Neuronal stem cell (in vitro differentiated cells): ENCODE measurements around the gene CSNK2B.

Source experiments
- DNase-seq: peaks from one replicate; pipeline ENCODE4 v3.0.0-alpha.2; 2013; ENCODE audit warnings: low spot score
- H2AFZ ChIP-seq: one replicate; pipeline ENCODE4 v1.6.1; 2013; ENCODE audit warnings: mild to moderate bottlenecking, low read length, inconsistent platforms
- H2AK5ac ChIP-seq: 2 replicates; pipeline ENCODE4 v1.6.1; 2013; ENCODE audit warnings: low read depth, mild to moderate bottlenecking, inconsistent platforms, low read length, moderate library complexity, mixed read lengths
- H2BK120ac ChIP-seq: 2 replicates; pipeline ENCODE4 v1.6.1; 2013; ENCODE audit warnings: low read depth, mild to moderate bottlenecking, inconsistent platforms, low read length, moderate library complexity, mixed read lengths
- H2BK12ac ChIP-seq: one replicate; pipeline ENCODE4 v1.6.1; 2013; ENCODE audit warnings: low read length, inconsistent platforms
- H2BK15ac ChIP-seq: 2 replicates; pipeline ENCODE4 v1.6.1; 2013; ENCODE audit warnings: mild to moderate bottlenecking, low read length, inconsistent platforms, mixed read lengths
- H2BK5ac ChIP-seq: one replicate; pipeline ENCODE4 v1.6.1; 2013; ENCODE audit warnings: inconsistent platforms, mild to moderate bottlenecking, low read length, moderate library complexity
- H3K14ac ChIP-seq: one replicate; pipeline ENCODE4 v1.6.1; 2013; ENCODE audit warnings: low read length, inconsistent platforms
- H3K18ac ChIP-seq: 2 replicates; pipeline ENCODE4 v1.6.1; 2013; ENCODE audit warnings: low read length, inconsistent platforms
- H3K23ac ChIP-seq: 2 replicates; pipeline ENCODE4 v1.6.1; 2013; ENCODE audit warnings: low read depth, mild to moderate bottlenecking, mixed read lengths, low read length, inconsistent platforms; ENCODE audit not compliant: poor library complexity
- H3K27ac ChIP-seq: replicated peaks from 3 replicates; pipeline ENCODE4 v1.5.1; 2013; ENCODE audit warnings: low read length, inconsistent platforms
- H3K27me3 ChIP-seq, 3 experiments: 2 replicates each; pipeline ENCODE4 v1.6.1; 2013; ENCODE audit warnings: low read length in 3 of 3, mild to moderate bottlenecking in 2 of 3, inconsistent platforms in 1 of 3, low read depth in 1 of 3, mixed read lengths in 1 of 3, moderate library complexity in 1 of 3; ENCODE audit not compliant: control insufficient read depth in 3 of 3, insufficient read depth in 3 of 3
- H3K36me3 ChIP-seq, 2 donors: replicated peaks in 1 of 2; 2 replicates each; pipeline ENCODE4 v1.6.1; 2013; ENCODE audit warnings: low read length in 2 of 2; ENCODE audit not compliant: control insufficient read depth in 2 of 2, insufficient read depth in 2 of 2
- H3K4ac ChIP-seq: 2 replicates; pipeline ENCODE4 v1.6.1; 2013; ENCODE audit warnings: inconsistent platforms, mild to moderate bottlenecking, low read length, moderate library complexity
- H3K4me1 ChIP-seq, 2 donors: 1 replicate in 1 of 2; 2 replicates in 1 of 2; pipeline ENCODE4 v1.6.1; 2013; ENCODE audit warnings: low read length in 2 of 2, low read depth in 1 of 2; ENCODE audit not compliant: control insufficient read depth in 2 of 2, insufficient read depth in 1 of 2
- H3K4me2 ChIP-seq: one replicate; pipeline ENCODE4 v1.6.1; 2013; ENCODE audit warnings: mild to moderate bottlenecking, low read length, inconsistent platforms; ENCODE audit not compliant: insufficient read depth, poor library complexity, severe bottlenecking
- H3K4me3 ChIP-seq, 2 donors: 2 replicates each; pipeline ENCODE4 v1.5.1; 2013; ENCODE audit warnings: low read length in 2 of 2, mild to moderate bottlenecking in 2 of 2, inconsistent platforms in 1 of 2, moderate library complexity in 1 of 2
- H3K79me1 ChIP-seq: one replicate; pipeline ENCODE4 v1.6.1; 2013; ENCODE audit warnings: low read depth, mild to moderate bottlenecking, inconsistent platforms, low read length, moderate library complexity
- H3K9ac ChIP-seq: one replicate; pipeline ENCODE4 v1.6.1; 2013; ENCODE audit warnings: mild to moderate bottlenecking, low read depth, low read length, inconsistent platforms; ENCODE audit not compliant: poor library complexity
- H3K9me3 ChIP-seq, 2 donors: replicated peaks in 1 of 2; 2 replicates each; pipeline versions ENCODE3 to v1.6.1; 2013; ENCODE audit warnings: low read length in 2 of 2, mild to moderate bottlenecking in 2 of 2, inconsistent platforms in 1 of 2, low read depth in 1 of 2, mixed read lengths in 1 of 2, moderate library complexity in 1 of 2; ENCODE audit not compliant: control insufficient read depth in 2 of 2, insufficient read depth in 1 of 2
- H4K8ac ChIP-seq: one replicate; pipeline ENCODE4 v1.6.1; 2013; ENCODE audit warnings: low read depth, mild to moderate bottlenecking, inconsistent platforms, low read length, moderate library complexity
- H4K91ac ChIP-seq: one replicate; pipeline ENCODE4 v1.6.1; 2013; ENCODE audit warnings: low read length, low read depth, mild to moderate bottlenecking, inconsistent platforms; ENCODE audit not compliant: poor library complexity
- WGBS, 2 donors: extraction: QIAGEN DNeasy Blood & Tissue Kit; methylation state at CpG; one replicate each; pipeline ENCODE4 v1.1.7; 2013; ENCODE audit warnings: missing lambda C conversion rate in 2 of 2, mixed read lengths in 1 of 2; ENCODE audit not compliant: insufficient read length in 2 of 2, insufficient replicate concordance in 1 of 2; ENCODE audit errors: extremely low coverage in 2 of 2; 5-methylcytosine and 5-hydroxymethylcytosine counted together

CSNK2B gene

DNA sequence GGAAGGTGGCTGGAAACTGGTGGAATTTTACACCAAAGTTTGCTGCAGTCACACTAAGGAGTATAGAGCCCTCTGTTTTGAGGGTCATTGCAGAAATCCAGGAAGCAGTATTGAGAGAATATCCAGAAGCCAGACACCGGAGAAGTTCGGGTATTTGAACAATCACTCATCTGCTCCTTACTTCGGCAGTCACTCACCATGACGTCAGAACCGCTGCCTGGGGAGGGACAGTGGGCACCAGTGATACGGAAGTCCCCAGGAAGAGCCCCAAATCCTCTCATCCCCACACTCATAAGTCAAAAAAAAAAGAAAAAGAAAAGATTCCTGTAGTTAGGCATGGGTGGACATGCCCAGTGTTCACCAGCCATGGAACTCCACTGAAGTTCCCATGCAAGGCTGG is 11.0 kb downstream of the CSNK2B start:
- Histone ChIP-seq H3K18ac (no peak overlapping the region), H3K4me1 (peaks cover 2 to 4% of the 10 kb centered on the region in 2 donors), H3K9me3 (no peaks in the 10 kb centered on the region), H3K14ac (no peak overlapping the region), H3K4me2 (no peak overlapping the region), H2BK5ac (no peak overlapping the region), H3K27ac (no peak overlapping the region), H4K8ac (no peak overlapping the region), H2BK120ac (no peak overlapping the region), H2AFZ (no peak overlapping the region), H3K4me3 (no peak overlapping the region), H4K91ac (no peak overlapping the region), H2BK15ac (no peak overlapping the region), H2AK5ac (no peak overlapping the region), H3K23ac (no peak overlapping the region), H3K9ac (no peak overlapping the region), H3K36me3 (peaks cover 8 to 22% of the 10 kb centered on the region in 2 donors), H3K79me1 (no peaks in the 10 kb centered on the region), H3K4ac (no peak overlapping the region), H2BK12ac (no peak overlapping the region), H3K27me3 (peaks cover 0 to 14% (median 6%) of the 10 kb centered on the region in 3 experiments)
- no peak for DNase-seq
- no CpG with 5 or more reads among the region's 6 CpGs for WGBS, 2 donors

DNA sequence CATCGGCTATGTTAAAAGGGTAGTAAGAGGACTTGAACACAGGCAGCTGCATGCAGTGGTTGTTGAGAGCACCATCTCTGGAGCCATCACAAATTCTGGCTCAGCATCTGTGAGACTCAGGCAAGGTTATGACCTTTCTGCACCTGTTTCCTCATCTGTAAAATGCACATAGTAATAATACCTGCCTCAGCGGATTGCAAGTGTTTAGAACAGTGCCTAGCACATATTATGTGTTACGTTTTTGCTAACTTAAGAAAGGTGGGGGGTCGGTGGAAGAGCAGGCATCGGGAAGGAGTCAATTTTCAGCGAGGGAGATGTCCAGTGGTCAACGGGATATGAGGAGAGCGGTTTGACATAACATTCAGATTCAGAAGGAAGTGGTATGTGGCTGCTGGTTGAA is 12.1 kb downstream of the CSNK2B start:
- no peak overlapping the region for H2BK15ac ChIP-seq

DNA sequence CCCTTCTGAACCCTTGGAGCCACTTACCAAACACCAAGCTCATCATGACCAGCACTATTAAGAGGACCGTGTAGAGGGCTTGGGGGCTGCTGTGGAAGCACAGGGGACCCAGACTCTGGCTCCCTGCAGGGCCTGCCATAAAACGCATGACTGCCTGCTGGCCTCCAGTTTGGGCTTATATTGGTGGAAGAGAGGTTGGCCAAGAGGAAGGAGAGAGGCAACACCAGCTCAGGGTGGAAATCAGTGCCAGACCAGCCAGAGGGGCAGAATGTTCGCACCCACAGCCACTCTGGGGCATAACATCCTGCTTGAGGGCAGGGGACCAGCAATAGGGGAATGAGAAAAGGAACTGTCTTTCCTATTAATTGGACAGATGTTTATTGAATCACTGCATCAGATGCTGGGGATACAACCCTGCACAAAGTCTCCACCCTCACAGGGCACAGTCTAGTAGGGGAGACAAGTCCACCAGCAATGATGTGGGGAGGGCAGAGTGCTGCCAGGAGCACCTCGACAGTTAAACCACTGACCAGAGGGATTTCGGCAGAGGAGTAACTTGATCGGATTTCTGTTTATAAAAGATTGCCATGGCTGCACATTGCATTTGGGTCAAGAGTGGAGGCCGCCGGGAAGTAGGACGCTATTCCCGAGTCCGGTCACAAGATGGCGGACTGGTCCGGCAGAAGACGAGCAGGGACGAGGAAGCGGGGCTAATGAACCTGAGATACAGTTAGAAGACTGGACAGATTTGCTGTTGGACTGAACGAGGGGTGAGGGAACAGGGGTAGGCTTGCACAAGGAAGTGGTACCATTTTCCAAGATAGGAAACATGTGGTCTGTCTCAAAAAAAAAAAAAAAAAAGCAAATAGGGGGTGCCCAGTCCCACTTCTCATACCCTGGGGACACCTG is 14.6 kb downstream of the CSNK2B start, which contains the start of gene LY6G5C:
LY6G5C (minus strand) TSS at position 842 of the 909 bp plus-strand sequence; CDS start at position 148, 694 bp downstream.
- DNase-seq, result peak; percentile 56
- H3K4me1 ChIP-seq, result peaks cover 4 to 9% of the 10 kb centered on the region in 2 donors
- WGBS, 2 donors, result no CpG with 5 or more reads among the region's 17 CpGs

More for the DNA sequence above, 12.1 kb downstream of the CSNK2B start:
- Histone ChIP-seq H3K4ac (no peak overlapping the region), H2BK120ac (no peak overlapping the region), H3K18ac (no peak overlapping the region), H3K9ac (no peak overlapping the region), H3K27ac (no peak overlapping the region), H3K36me3 (peaks cover 2 to 16% of the 10 kb centered on the region in 2 donors), H4K8ac (no peak overlapping the region), H3K4me2 (no peak overlapping the region), H3K9me3 (no peaks in the 10 kb centered on the region), H2AK5ac (no peak overlapping the region), H3K27me3 (peaks cover 0 to 16% (median 7%) of the 10 kb centered on the region in 3 experiments), H3K14ac (no peak overlapping the region), H3K79me1 (no peaks in the 10 kb centered on the region), H2BK5ac (no peak overlapping the region), H3K4me1 (peaks cover 2 to 4% of the 10 kb centered on the region in 2 donors), H2BK12ac (no peak overlapping the region), H3K23ac (no peak overlapping the region), H4K91ac (no peak overlapping the region), H2AFZ (no peak overlapping the region), H3K4me3 (no peak overlapping the region)
- no peak for DNase-seq
- no CpG with 5 or more reads among the region's 8 CpGs for WGBS, 2 donors

DNA sequence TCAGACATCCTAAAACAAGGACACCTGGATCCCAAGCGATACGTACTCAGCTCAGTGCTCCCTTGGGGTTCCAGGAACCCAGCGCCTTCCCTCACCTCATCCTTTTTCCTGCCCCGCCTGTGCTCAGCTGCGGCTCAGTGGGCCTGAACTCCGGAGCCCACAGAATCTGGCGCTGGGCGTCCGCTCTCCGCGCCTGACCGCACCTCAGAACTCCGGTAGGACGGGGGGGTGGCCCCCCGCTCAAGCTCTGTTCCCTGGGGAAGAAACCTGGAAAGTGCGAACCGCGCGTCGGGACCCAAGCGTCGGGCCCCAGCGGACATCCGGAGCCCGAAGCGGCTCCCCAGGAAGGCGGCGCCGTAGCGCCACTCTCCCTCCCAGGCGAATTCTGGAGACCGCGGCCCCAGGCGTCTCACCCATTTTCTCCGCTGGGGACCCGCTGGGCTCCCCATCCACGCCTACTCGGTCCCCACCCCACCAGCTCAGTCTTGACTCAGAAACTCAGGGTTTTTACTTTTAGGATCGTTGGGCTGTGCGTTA is 15.3 kb downstream of the CSNK2B start:
- H3K4me2 ChIP-seq, result peak overlapping the region; percentile 87
- peak overlapping the region in 1 of 2 donors; percentile 73 for H3K4me3 ChIP-seq
- peak overlapping the region; percentile 88 for H3K18ac ChIP-seq
- H2BK15ac ChIP-seq, result peak overlapping the region; percentile 15
- H2BK5ac ChIP-seq, result peak overlapping the region; percentile 63
- no peak overlapping the region for H4K91ac ChIP-seq
- no peak overlapping the region for H2BK120ac ChIP-seq
- peaks cover 0 to 33% of the 10 kb centered on the region in 2 donors for H3K36me3 ChIP-seq
- no peak overlapping the region for H3K27ac ChIP-seq
- peaks cover 4 to 9% of the 10 kb centered on the region in 2 donors for H3K4me1 ChIP-seq
- no peak overlapping the region for H3K4ac ChIP-seq
- H2AK5ac ChIP-seq, result peak overlapping the region; percentile 47
- no peak overlapping the region for H2AFZ ChIP-seq
- peak overlapping the region; percentile 91 for H3K9ac ChIP-seq
- no peak for DNase-seq
- peak overlapping the region; percentile 44 for H3K14ac ChIP-seq
- no peak overlapping the region for H3K23ac ChIP-seq
- no peak overlapping the region for H4K8ac ChIP-seq
- H3K79me1 ChIP-seq, result no peaks in the 10 kb centered on the region
- no CpG with 5 or more reads among the region's 40 CpGs for WGBS, 2 donors
- H2BK12ac ChIP-seq, result no peak overlapping the region
- H3K9me3 ChIP-seq, result no peaks in the 10 kb centered on the region
- peaks cover 0 to 16% (median 7%) of the 10 kb centered on the region in 3 experiments for H3K27me3 ChIP-seq

More for the DNA sequence above, 14.6 kb downstream of the CSNK2B start, which contains the start of gene LY6G5C:
- Histone ChIP-seq H3K14ac (peak within 1 kb of the TSS; percentile 44), H4K8ac (no peak within 1 kb of the TSS), H3K18ac (peak within 1 kb of the TSS; percentile 88), H2BK5ac (peak within 1 kb of the TSS; percentile 63), H3K4me2 (peak within 1 kb of the TSS; percentile 87), H2BK12ac (no peak within 1 kb of the TSS), H3K4ac (no peak within 1 kb of the TSS), H3K27ac (no peak within 1 kb of the TSS), H3K9me3 (no peaks in the 10 kb centered on the region), H3K79me1 (no peaks in the 10 kb centered on the region), H2BK15ac (peak within 1 kb of the TSS; percentile 15), H4K91ac (no peak within 1 kb of the TSS), H3K4me3 (peak within 1 kb of the TSS in 1 of 2 donors; percentile 73), H2AFZ (peak within 1 kb of the TSS; percentile 69), H3K27me3 (peaks cover 0 to 16% (median 7%) of the 10 kb centered on the region in 3 experiments), H3K23ac (peak within 1 kb of the TSS; percentile 57), H3K9ac (peak within 1 kb of the TSS; percentile 91), H2AK5ac (peak within 1 kb of the TSS; percentile 47), H2BK120ac (no peak within 1 kb of the TSS), H3K36me3 (peaks cover 0 to 27% of the 10 kb centered on the region in 2 donors)
